GM12874 (cell line): ENCODE results near the gene PARD3B.

Source experiments
- CTCF ChIP-seq: IDR thresholded peaks from 2 replicates; pipeline ENCODE4 v1.5.1; 2011; ENCODE audit warnings: low read depth, mild to moderate bottlenecking, control low read depth, low read length, moderate library complexity; ENCODE audit not compliant: insufficient read depth

Gene PARD3B

GRCh38 chr2:205199165-205199850, 654.0 kb downstream of the PARD3B start:
- TF ChIP-seq CTCF, result no peak

- TF ChIP-seq CTCF, result no peak
These were observed 665.2 kb downstream of the PARD3B start for GRCh38 chr2:205210494-205210893.

GRCh38 chr2:205212357-205212756, 667.1 kb downstream of the PARD3B start:
- TF ChIP-seq CTCF, result no peak

GRCh38 chr2:205216092-205216491, 670.8 kb downstream of the PARD3B start:
- no peak for TF ChIP-seq CTCF

GRCh38 chr2:205216580-205216979, 671.3 kb downstream of the PARD3B start:
- TF ChIP-seq CTCF, result no peak

GRCh38 chr2:205217004-205217403, 671.7 kb downstream of the PARD3B start:
- TF ChIP-seq CTCF, result no peak

GRCh38 chr2:205218056-205218455, 672.8 kb downstream of the PARD3B start:
- TF ChIP-seq CTCF, result no peak
